ENCODE data around the gene LPP. TPM values are rescaled to one million over a fixed set of nuclear protein-coding genes. Genes with fewer than 3 reads are reported as not detected.

LPP gene
- total and polyA plus RNA-seq, 2 of the 4 experiments (the other 2 are of a cell fraction), result 16.0 to 130 TPM

GRCh38 chr3:188867691-188868265 is 713.8 kb downstream of the LPP start:
- dilution Hi-C loops (cut with HindIII; ENCODE audit: low sequenced_read_pairs, unreplicated experiment), result no loop called here
- H2AK5ac ChIP-seq (ENCODE audit: low read depth, low read length), result no peak overlapping the region
- no peak overlapping the region for H4K5ac ChIP-seq (ENCODE audit: low read depth, low read length)
- no peak overlapping the region for H3K4me3 ChIP-seq (ENCODE audit: insufficient read depth, low read depth, low read length)
- H3K27ac ChIP-seq (ENCODE audit: insufficient read depth, low read length), result no peak overlapping the region
- peaks cover 12 to 64% of the 10 kb centered on the region in 2 experiments for H3K79me1 ChIP-seq (ENCODE audit: low read depth in 1 of 2, low read length in 2 of 2)
- DNase-seq (no peak), ATAC-seq (ENCODE audit: low read depth) (no peak)
- ChIA-PET CTCF (no interaction called here), POLR2A (ENCODE audit: unreplicated experiment) (no interaction called here)
- no peak overlapping the region for H3K9ac ChIP-seq (ENCODE audit: low read depth, low read length)
- H3K4ac ChIP-seq (ENCODE audit: low read depth, low read length), result no peak overlapping the region
- no peak overlapping the region for H3K14ac ChIP-seq (replicated peaks; ENCODE audit: low read depth, low read length)
- BruUV-seq (replicated peaks), result no TSS peak
- H2BK20ac ChIP-seq (ENCODE audit: low read depth, low read length), result no peak overlapping the region
- no peak overlapping the region for H3K18ac ChIP-seq (ENCODE audit: low read depth, low read length)
- H2AFZ ChIP-seq (replicated peaks; ENCODE audit: low read length, poor library complexity), result no peak overlapping the region
- H3K27me3 ChIP-seq (ENCODE audit: control insufficient read depth, insufficient read depth, low read length), result no peaks in the 10 kb centered on the region
- H3K4me1 ChIP-seq (ENCODE audit: control insufficient read depth, insufficient read depth, low read length), result peaks cover 6% of the 10 kb centered on the region
- no peak overlapping the region for H2BK120ac ChIP-seq (ENCODE audit: low read depth, low read length)
- H4K8ac ChIP-seq (ENCODE audit: low read depth in 2 of 2, low read length in 2 of 2), result no peak overlapping the region
- peaks cover 16% of the 10 kb centered on the region for H3K36me3 ChIP-seq (ENCODE audit: control insufficient read depth, insufficient read depth, low read length)
- TF ChIP-seq MAFK (IDR thresholded peaks at IDR 0.05; ENCODE audit: low read depth, low read length) (no peak), USF2 (IDR thresholded peaks at IDR 0.05; ENCODE audit: low read depth, low read length) (no peak), CEBPB (IDR thresholded peaks at IDR 0.05; ENCODE audit: low read depth, low read length) (no peak), MXI1 (IDR thresholded peaks at IDR 0.05; ENCODE audit: borderline replicate concordance, low read depth, low read length) (no peak), CHD1 (IDR thresholded peaks at IDR 0.05; ENCODE audit: low read depth, low read length) (no peak), BHLHE40 (IDR thresholded peaks at IDR 0.05; ENCODE audit: low read depth, low read length) (no peak), SMC3 (IDR thresholded peaks at IDR 0.05; ENCODE audit: low read depth, low read length) (no peak), RAD21 (IDR thresholded peaks at IDR 0.05; ENCODE audit: low read length) (no peak), CTCF (conservative IDR thresholded peaks at IDR 0.05; ENCODE audit: low read depth, low read length) (no peak), FOS (IDR thresholded peaks at IDR 0.05; ENCODE audit: low read depth, low read length) (no peak), MAZ (IDR thresholded peaks at IDR 0.05; ENCODE audit: borderline replicate concordance, low read depth, low read length) (no peak), NFE2L2 (IDR thresholded peaks at IDR 0.05; ENCODE audit: low read depth, low read length) (no peak), ELK1 (IDR thresholded peaks at IDR 0.05; ENCODE audit: borderline replicate concordance, low read depth, low read length) (no peak), POLR2A (IDR thresholded peaks at IDR 0.05; ENCODE audit: low read depth, low read length) (no peak), RFX5 (IDR thresholded peaks at IDR 0.05; ENCODE audit: low read depth, low read length) (no peak)
- intact Hi-C loops (cut with micrococcal nuclease), result no loop called here
- peaks cover 18% of the 10 kb centered on the region; the same call in 1 of the 2 replicates for H3K9me1 ChIP-seq (ENCODE audit: insufficient read depth, low read length)
- no peak overlapping the region for H3K4me2 ChIP-seq (ENCODE audit: low read depth, low read length)
- no peak overlapping the region for H2BK5ac ChIP-seq (ENCODE audit: low read depth, low read length, poor library complexity, severe bottlenecking)
- no peak overlapping the region for H3K23ac ChIP-seq (ENCODE audit: low read depth, low read length)
- no peaks in the 10 kb centered on the region for H3K9me3 ChIP-seq (ENCODE audit: control insufficient read depth, insufficient read depth, low read length)
- in situ Hi-C loops (cut with MboI; ENCODE audit: low sequenced_read_pairs), result no loop called here
- no peak overlapping the region; the same call in 2 of the 3 replicates for H2BK15ac ChIP-seq (ENCODE audit: low read depth, low read length)
- H2AK9ac ChIP-seq (replicated peaks; ENCODE audit: low read depth, low read length, poor library complexity), result no peak overlapping the region
- no CpG with 5 or more reads among the region's 4 CpGs for WGBS, 2 experiments (ENCODE audit: extremely low coverage in 2 of 2, insufficient read length in 1 of 2)
- H4K20me1 ChIP-seq (ENCODE audit: insufficient read depth, low read length), result peaks cover 5% of the 10 kb centered on the region; the same call in 1 of the 2 replicates
- no peak overlapping the region for H4K91ac ChIP-seq (ENCODE audit: insufficient read depth, low read depth, low read length)
- no peak overlapping the region for H3K56ac ChIP-seq (ENCODE audit: extremely low read depth, insufficient read depth, low read length)
